GM20431 (cell line): Measurements from ENCODE around the gene EML1.

Source experiments
- in situ Hi-C: fragments of 300-500 bp; cut with MseI, MboI; formaldehyde crosslinking; loops from one replicate; pipeline ENCODE4 v1.15.0; 2020; ENCODE audit warnings: low sequenced_read_pairs; ENCODE audit not compliant: unreplicated experiment

Gene EML1

GRCh38 chr14:99777951-99778350 lies 15.3 kb upstream of the EML1 start:
- in situ Hi-C loops = no loop called here

- in situ Hi-C loops = no loop called here
These were observed 13.5 kb upstream of the EML1 start for GRCh38 chr14:99779751-99780150.

- in situ Hi-C loops = no loop called here
These were observed 12.5 kb upstream of the EML1 start for GRCh38 chr14:99780690-99781089.

GRCh38 chr14:99781091-99781490 lies 12.1 kb upstream of the EML1 start:
- in situ Hi-C loops = no loop called here

GRCh38 chr14:99781853-99782610 lies 11.2 kb upstream of the EML1 start:
- in situ Hi-C loops = no loop called here

- in situ Hi-C loops = no loop called here
These were observed 8.7 kb upstream of the EML1 start for GRCh38 chr14:99784508-99784907.

- in situ Hi-C loops = no loop called here
These were observed 7.8 kb upstream of the EML1 start for GRCh38 chr14:99785426-99785825.

GRCh38 chr14:99786511-99786989 lies 6.7 kb upstream of the EML1 start:
- in situ Hi-C loops = no loop called here

GRCh38 chr14:99788713-99789112 lies 4.5 kb upstream of the EML1 start:
- in situ Hi-C loops = no loop called here

GRCh38 chr14:99789581-99789980 lies 3.6 kb upstream of the EML1 start:
- in situ Hi-C loops = no loop called here

- in situ Hi-C loops = no loop called here
These were observed 2.8 kb upstream of the EML1 start for GRCh38 chr14:99790201-99790977.

- in situ Hi-C loops = no loop called here
These were observed 2.2 kb upstream of the EML1 start for GRCh38 chr14:99790978-99791376.

GRCh38 chr14:99791476-99792209 lies 1.6 kb upstream of the EML1 start:
- in situ Hi-C loops = no loop called here

- in situ Hi-C loops = no loop called here
These were observed 1.0 kb upstream of the EML1 start for GRCh38 chr14:99792210-99792535.

GRCh38 chr14:99792551-99793212 lies 531 bp upstream of the EML1 start:
- in situ Hi-C loops = no loop called here

- in situ Hi-C loops = no loop called here
These were observed 1.1 kb downstream of the EML1 start for GRCh38 chr14:99794151-99794780.

GRCh38 chr14:99795046-99795445 lies 1.8 kb downstream of the EML1 start:
- in situ Hi-C loops = no loop called here

GRCh38 chr14:99797231-99797630 lies 4.0 kb downstream of the EML1 start:
- in situ Hi-C loops = no loop called here

- in situ Hi-C loops = no loop called here
These were observed 7.6 kb downstream of the EML1 start for GRCh38 chr14:99800781-99801180.
